NCI-H1436 (cell line): ENCODE data around the gene MMP19.

Experiments used
- DNase-seq: peaks from one replicate; lab custom pipeline; 2025; lab: John Stamatoyannopoulos, UW

Gene MMP19

GRCh38 chr12:55812088-55812487, 30.6 kb downstream of the MMP19 start:
- no peak for DNase-seq

GRCh38 chr12:55809274-55809673, 33.5 kb downstream of the MMP19 start:
- DNase-seq = no peak

- no peak for DNase-seq
Measured at GRCh38 chr12:55806982-55807381, 35.8 kb downstream of the MMP19 start.

- DNase-seq = no peak
Measured at GRCh38 chr12:55797550-55797949, 45.2 kb downstream of the MMP19 start.

GRCh38 chr12:55797068-55797467, 45.7 kb downstream of the MMP19 start:
- peak; percentile 32 for DNase-seq

GRCh38 chr12:55795950-55796349, 46.8 kb downstream of the MMP19 start:
- no peak for DNase-seq

- no peak for DNase-seq
Measured at GRCh38 chr12:55789893-55790292, 52.8 kb downstream of the MMP19 start.

- no peak for DNase-seq
Measured at GRCh38 chr12:55789171-55789570, 53.6 kb downstream of the MMP19 start.

- DNase-seq = no peak
Measured at GRCh38 chr12:55788546-55788945, 54.2 kb downstream of the MMP19 start.
